GM18861 (cell line): Measurements from ENCODE around the gene MAP7.
"Not testable (repeated sequence)": the region's sequence is repeated elsewhere in the genome, so short reads cannot be mapped to it uniquely, and the experiment has no call there.

Experiments
- ATAC-seq: cut with Tn5 transposase; IDR thresholded peaks from one replicate; pipeline ENCODE4 v1.9.1; 2021; ENCODE audit not compliant: unreplicated experiment

MAP7 gene

DNA sequence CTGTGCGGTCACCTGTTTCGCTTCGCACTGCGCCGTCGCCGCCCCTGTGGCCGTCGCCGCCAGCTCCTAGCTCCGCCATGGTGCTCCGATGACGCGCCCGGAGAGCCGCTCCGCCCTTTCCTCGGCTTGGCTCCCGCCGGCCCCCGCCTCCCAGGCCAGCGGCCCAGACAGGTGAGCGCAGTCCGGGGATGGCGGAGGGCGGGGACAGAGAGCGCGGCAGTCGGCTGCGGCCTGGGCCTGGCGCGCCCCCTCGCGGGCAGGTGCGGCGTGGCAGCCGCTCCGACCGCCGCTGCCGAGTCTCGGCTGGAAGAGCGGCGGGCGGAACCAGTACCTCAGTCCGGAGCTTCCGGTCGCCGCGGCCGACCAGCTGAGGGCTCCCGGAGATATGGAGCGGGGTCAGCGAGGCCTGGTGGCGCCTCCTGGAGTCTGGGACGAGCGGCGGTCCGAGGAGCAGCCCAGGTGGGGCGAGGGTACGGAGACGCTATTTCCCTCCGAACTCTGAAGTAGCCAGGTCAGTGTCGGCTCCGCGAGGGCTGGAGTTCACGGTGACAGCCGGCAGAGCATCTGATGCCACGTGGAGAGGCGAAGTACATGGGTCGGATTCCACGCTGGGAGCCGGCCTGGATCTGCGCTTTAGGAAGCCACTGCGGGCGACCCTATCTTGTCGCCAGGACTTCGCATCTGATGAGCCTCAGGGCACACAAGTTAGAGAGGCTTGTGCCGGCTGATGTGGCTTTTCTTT is at the start of gene MAP7:
Gene MAP7, minus strand, starts transcription at position 93 of the 742 bp plus-strand sequence. Its CDS starts 14 bp downstream, at position 79.
- ATAC-seq = peak; percentile 60

DNA sequence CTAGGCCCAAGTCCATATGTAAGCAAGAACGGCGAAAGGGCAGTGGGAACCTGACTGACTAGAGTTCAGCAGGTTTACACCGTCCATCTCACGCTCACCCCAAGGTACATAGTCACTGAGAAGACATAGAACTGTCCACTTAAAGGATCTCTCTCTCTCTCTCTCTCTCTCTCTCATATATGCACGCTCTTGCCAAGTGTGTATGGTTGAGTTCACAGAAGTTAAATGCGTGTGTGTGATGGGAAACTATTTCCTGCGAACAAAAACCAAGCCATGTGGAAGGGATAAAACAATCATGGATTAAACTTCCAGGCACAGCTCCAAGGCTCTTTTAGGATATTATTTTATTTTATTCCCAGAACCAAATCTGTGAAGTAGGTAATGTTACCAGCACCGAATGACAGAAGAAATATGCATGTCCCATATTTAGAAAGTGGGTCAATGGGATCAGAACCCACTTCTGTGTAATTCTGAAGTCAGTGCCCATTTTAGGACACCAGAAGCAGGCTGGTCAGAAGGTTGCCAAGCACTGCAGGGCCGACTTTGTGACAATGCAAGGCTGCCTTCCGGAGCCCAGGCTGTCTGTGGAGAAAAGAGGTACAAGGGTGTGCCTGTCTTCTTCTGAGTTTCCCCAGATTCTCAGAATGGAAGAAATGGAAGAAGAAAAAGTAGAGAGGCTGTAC is 49.2 kb upstream of the MAP7 start:
- no peak for ATAC-seq

DNA sequence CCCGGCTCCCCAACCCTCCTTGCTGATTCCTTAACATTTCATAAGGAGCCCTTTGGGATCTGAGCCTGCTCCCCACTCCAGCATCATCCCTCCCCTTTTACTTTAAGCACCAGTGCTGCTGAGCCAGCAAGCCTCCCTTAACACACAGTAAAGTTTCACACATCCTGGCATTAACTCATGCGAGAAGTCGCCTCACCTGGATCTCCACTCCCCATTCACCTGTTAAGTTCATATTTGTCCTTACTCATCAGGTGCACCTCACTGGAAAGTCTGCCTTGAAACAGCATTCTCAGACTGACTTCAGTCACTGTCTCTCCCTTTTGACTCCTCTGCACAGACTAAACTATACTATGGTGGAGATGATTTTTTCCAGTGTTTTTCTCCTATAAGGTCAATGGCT is 47.8 kb upstream of the MAP7 start:
- no peak for ATAC-seq

DNA sequence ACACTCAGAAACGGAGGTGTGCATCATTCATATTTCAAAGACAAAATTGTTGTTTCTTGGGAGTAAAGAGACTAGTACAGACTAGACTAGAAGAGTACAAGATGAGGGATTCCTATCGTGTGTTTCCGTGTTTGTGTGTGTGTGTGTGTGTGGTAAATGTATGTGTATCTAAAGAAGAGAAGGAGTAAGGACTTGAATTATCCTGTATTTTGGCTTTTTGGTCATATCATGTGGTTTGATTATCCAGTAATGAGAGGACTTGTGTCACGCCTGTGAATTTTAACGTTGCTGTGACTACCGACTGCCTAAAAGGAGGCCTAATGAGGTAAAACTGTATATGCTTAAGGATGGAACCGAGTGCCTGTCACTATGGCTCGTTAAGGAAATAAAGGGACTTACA is 44.4 kb upstream of the MAP7 start:
- ATAC-seq = no peak

DNA sequence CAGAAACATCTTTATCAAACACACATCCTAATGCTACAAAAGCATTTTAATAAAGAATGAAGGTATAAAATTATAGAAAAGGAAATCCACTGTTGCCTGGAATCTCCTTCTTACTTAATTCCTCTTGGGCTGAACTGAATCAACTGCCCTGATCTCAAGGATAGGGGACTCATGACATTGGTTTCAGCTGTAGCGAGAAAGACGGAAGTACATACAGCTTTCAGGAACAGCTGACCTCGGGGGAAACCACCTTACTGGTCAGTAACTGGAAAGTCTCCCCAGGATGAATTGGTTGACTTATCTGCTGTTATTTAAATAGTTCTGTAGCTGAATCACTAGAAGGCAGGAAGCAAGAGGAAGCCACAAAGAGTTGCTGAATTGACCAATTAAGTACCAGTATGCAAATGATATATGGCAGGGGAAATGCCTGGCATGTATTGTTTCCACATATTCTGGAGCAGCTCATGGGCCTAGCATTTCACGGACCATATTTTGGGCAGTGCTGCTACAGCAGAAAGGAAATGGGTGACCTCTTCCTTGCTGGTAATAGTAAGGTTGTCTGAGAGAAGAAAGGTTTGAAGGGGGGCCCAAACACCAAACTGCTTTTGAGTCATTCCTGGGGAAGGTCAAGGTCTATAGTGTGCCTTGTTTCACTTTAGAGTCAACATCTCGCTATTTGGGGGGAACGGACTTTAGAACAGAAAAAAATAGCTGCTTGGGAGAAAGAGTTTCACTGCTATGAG is 43.7 kb upstream of the MAP7 start:
- peak; percentile 97 for ATAC-seq

DNA sequence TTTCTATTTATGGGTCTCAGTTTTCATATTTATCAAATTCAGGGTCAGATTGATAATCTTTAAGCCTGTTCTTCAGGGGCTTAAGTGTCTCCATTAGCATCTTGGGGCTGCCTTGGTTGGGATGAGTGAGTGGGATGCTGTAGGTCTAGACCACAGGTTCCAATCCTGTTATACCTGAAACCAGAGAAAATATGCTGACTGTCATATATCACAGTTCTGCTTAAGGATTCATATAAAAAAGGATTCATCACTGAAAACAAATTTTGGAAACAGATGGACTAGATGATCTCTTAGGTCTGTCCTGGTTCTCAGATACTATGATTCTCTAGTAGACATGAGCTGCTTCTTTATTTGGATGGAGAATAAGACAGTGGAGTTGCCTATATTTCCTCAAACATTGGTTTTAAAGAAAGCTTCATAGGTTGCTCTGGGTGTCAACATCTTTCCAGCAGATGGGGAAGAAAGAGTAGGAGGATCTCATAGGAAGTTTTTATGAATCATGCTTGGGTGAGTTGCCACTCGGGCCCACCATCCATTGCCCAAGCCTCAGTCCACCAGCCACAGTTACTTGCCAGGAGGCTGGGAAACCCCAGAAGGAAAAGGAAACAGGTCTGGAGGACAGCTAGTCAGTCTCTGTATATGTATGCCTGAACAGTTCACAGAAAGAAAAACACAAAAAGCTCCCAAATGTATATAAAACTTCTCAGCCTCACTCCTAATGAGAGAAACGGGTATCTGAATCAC is 42.9 kb upstream of the MAP7 start:
- no peak for ATAC-seq

DNA sequence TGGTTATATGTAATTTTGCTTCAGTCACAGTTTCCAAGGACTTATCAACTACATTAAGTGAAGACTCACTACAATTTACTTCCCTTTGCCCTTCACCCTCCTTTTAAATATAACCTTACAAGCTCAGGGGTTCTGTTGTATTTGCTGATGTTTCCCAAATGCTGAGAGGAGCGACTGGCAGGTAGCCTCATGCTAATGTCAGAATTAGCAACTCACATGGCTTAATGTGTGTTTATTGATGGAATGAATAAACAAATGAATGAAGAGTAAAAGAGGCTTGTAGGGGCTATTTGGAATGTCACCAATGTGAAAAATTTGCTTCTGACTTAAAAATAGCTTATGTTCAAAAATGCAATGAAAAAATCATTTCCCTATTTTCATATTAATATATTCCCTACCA is 41.4 kb upstream of the MAP7 start:
- ATAC-seq = no peak

DNA sequence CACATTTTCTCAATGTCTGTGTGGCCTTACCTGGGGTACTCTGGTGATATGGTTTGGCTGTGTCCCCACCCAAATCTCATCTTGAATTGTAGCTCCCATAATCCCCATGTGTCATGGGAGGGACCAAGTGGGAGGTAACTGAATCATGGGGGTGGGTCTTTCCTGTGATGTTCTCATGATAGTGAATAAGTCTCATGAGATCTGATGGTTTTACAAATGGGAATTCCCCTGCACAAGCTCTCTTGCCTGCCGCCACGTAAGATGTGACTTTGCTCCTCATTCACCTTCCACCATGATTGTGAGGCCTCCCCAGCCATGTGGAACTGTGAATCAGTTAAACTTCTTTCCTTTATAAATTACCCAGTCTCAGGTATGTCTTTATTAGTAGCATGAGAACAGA is 40.6 kb upstream of the MAP7 start:
- not testable (repeated sequence) for ATAC-seq

DNA sequence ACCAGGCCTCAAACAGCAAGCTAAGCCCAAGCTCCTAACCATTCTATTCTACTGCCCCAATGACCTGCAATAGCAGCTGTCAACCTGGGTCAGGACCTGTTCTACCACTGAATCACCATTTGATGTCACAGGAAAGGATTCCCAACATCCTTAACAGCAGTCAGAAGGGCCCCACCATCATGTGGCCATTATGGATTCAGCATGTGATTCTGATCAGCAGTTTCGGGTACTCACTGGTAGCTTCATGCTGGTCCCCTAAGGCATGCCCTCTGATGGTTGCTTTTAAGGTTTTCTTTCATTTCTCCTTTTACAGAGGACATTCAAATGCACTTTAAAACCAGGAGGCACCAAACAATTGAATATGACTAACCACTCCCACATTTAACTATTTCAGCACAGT is 37.3 kb upstream of the MAP7 start:
- ATAC-seq = no peak

DNA sequence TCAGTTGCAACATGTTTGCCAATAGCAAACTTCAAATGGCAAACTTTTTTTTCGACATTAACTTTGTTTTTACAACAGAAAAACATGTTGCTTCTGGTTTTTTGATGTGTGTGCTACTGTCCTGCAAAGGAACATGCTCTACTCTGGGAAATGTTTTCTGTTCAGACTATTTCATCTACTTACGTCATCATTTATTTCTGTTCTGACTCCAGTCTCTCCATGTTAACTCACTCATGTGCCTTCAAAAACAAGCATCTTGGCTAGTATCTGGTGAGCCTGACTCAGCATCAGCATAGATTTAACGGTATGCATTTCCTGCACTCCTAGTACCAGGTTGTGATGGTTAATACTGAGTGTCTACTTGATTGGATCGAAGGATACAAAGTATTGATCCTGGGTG is 36.1 kb upstream of the MAP7 start:
- no peak for ATAC-seq

DNA sequence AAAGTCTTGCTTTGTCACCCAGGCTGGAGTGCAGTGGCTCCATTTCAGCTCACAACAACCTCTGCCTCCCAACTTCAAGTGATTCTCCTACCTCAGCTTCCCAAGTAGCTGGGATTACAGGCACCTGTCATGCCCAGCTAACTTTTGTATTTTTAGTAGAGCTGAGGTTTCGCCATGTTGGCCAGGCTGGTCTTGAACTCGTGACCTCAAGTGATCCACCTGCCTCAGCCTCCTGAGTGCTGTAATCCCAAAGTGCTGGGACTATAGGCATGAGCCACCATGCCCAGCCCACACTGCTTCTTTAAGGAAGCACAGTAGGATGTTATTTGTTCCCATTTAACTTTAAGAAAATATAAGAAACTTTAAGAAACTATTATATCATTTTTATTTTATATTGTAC is 35.3 kb upstream of the MAP7 start:
- not testable (repeated sequence) for ATAC-seq

DNA sequence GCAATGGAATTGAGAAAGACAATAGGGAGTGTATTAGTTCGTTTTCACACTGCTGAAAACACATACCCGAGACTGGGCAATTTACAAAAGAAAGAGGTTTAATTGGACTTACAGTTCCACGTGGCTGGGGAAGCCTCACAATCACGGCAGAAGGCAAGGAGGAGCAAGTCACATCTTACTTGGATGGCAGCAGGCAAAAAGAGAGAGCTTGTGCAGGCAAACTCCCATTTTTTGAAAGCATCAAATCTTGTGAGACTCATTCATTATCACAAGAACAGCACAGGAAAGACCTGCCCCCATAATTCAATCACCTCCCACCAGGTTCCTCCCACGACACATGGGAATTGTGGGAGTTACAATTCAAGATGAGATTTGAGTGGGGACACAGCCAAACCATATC is 34.1 kb upstream of the MAP7 start:
- ATAC-seq = not testable (repeated sequence)

DNA sequence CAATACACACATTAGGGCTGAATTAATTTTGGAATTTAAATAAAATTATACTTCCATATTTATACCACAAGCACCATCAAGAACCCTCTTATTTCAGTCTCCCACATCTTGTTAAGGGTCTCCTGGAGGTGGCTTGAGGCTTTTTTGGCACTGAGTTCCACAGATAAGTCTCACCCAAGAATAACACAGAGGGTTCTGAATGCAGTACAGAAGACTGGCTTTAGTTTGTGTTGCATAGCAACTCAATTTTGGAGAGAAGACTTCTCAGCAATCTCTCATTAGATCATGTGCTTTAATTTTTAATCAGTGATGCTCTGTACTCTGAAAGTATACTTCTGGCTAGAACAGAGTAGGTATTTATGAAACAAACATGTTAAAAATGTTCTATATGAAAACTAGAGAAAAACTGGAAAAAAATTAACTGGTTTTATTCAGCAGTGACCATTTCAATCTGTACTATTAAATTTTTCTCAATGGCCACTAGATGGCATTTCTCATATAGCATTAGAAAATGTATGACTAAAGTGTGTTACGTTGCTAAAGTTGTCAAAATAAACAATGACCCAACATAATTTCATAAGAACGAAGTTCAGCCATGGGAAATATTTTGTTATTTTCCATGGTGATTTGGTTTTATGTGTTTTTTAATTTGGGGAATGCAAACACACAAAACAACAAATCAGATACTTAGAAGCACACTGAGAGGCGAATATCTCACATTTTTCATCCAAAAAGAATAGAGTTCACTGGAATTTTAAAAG is 32.7 kb upstream of the MAP7 start:
- no peak for ATAC-seq

DNA sequence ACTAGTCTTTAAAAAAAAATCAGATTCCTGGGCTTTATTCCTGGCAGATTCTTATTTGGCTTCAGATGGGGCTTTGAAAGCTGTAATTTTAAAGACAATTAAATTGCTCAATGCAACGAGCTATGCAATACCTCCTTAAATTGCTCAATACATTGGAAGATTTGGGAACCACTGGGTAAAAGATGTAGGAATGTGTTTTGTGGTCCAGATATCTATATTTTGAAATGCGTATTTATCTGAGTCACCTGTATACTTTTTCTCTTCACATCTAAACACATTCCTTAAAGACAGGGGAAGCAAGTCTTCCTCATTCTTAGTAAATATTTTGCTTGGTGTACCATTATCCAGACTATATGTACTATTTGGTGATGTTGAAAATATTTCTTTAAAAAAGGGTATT is 29.6 kb upstream of the MAP7 start:
- no peak for ATAC-seq

DNA sequence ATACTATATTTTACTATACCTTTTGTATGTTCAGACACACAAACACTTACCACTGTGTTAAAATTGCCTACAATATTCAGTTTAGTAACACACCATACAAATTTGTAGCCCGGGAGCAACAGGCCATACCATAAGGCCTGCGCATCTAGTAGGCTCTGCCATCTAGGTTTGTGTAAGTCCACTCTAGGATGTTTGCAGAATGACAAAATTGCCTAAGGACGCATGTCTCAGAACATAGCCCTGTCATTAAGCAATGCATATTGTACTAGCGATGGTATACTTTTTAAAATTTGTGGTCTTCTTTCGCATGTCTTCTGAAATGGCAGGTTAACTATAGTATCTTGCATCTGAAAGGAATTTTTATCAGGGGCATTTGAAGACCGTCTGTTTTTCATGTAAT is 26.6 kb upstream of the MAP7 start:
- no peak for ATAC-seq

DNA sequence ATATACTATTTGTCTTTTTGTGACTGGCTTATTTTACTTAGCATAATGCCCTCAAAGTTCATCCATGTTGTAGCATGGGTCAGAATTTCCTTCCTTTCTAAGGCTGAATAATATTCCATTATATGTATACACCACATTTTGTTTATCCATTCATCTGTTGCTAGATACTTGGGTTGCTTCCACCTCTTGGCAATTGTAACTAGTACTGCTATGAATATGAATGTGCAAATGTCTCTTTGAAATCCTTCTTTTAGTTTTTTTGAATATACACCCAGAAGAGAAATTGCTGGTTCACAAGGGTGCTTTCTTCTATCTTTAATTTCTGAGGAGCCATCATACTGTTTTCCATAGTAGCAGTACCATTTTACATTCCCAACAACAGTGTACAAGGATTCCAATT is 21.3 kb upstream of the MAP7 start:
- no peak for ATAC-seq

DNA sequence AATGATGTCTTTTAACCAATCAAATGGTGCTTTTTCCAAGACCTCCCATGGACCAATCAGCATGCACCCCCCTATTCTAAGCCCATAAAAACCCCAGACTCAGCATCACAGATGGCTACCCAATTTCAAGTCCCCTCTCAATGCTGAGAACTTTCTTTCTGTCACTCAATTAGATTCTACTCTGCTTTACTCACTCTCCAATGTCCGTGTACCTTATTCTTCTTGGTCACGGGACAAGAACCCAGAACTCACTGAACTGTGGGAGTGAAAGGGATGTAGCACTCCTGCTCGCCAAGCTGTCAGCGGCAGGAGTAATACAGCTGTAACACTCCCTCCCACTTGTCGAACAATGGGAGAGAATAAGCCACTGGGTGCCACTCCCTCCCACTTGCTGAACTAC is 20.8 kb upstream of the MAP7 start:
- ATAC-seq = no peak

DNA sequence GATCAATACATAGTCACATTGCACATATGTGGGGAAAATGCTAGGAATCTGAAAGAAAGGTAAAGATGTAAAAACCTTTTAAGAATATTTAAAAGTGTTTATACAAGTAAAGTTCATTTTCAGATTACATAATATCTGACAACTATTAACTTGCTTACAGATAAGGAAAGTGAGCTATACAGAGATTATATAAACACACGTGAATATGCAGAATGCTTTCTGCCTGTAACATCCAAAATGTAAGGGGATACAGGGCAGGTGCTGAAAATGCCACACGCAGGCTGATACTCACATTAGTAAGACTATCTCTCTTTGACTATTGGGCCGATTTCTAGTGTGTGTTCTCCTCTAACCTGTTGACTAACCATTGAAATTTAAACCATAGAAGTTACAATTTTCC is 17.9 kb upstream of the MAP7 start:
- no peak for ATAC-seq

DNA sequence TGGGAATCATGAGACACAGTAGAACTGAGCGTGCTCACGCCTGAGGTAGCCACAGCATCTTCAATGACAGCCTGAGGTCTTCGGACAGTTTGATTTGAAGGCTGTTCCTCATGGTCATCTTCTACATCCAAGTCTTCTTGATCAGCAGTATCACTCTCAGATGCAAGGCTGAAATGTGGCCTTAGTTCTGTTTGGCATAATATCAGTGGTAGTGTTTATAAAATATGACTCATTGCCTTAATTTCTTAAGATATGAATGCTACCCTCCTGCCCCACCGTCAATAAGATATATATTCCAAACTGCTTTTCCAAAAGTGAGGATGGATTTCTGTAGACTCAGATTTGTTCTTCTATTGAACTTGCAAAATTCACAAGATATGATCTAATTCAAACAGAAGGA is 17.5 kb upstream of the MAP7 start:
- no peak for ATAC-seq

DNA sequence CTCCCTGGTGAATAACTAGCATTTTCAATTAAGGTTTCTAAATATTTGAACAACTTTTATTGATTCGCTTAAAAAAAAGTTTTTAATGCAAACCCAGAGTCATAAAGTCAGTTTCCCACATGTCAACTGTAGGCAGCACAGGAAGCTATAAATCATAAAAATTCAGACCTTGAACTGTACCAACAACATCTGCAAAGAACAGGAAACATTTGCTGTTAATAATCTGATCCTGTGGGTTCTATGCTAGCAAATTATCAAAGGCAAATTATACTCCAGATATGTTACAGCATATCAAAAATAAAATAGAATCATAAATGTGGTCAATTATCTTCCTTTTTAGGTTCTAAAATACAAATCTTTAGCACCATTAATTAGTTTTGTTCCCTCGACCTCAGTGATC is 16.6 kb upstream of the MAP7 start:
- no peak for ATAC-seq
